Neural cell (in vitro differentiated cells): ENCODE data around the gene FRAT2.

Source experiments
- CTCF ChIP-seq: fragments of 450-650 bp; IDR thresholded peaks from 2 replicates; pipeline ENCODE4 v1.5.1; 2014; ENCODE audit warnings: antibody characterized with exemption, mild to moderate bottlenecking, moderate library complexity; ENCODE audit not compliant: poor library complexity, severe bottlenecking
- POLR2AphosphoS5 ChIP-seq: IDR thresholded peaks from 2 replicates; pipeline ENCODE4 v1.6.1; 2012

- TF ChIP-seq POLR2AphosphoS5 (no peak), CTCF (no peak)
Observed at GRCh38 chr10:97365761-97366351, 31.3 kb upstream of the FRAT2 start.
